H1 (cell line): ENCODE measurements around the gene CNOT6L. TPM values are rescaled to one million over a fixed set of nuclear protein-coding genes. Genes with fewer than 3 reads are reported as not detected.

Experiments
- CTCF ChIA-PET: fragments of 300-600 bp; sonication (Branson Sonifier 250); formaldehyde crosslinking; loops from one replicate; lab custom pipeline; 2021; ENCODE audit not compliant: partially characterized antibody; lab: Charles Lee
- POLR2A ChIA-PET: fragments of 300-600 bp; sonication (Branson Sonifier 250); formaldehyde crosslinking; loops from one replicate; lab custom pipeline; 2021; ENCODE audit warnings: inconsistent platforms; ENCODE audit not compliant: partially characterized antibody; lab: Charles Lee
- DNase-seq, 2 experiments: peaks; one replicate each; pipeline versions ENCODE4 v3.0.0 to v3.0.0-alpha.2; 2010 to 2022; ENCODE audit warnings: low spot score in 2 of 2, low read depth in 1 of 2, mixed read lengths in 1 of 2
- FAIRE-seq: peaks from 2 replicates; lab custom pipeline; 2011; peaks lifted over from hg19 to GRCh38; lab: Jason Lieb, UNC
- H2AFZ ChIP-seq: 2 replicates; pipeline ENCODE4 v1.8.1; 2012; ENCODE audit warnings: low read length, inconsistent platforms
- H2AK5ac ChIP-seq: 2 replicates; pipeline ENCODE4 v1.6.1; 2013; ENCODE audit warnings: low read depth, low read length
- H2BK120ac ChIP-seq: replicated peaks from 2 replicates; pipeline ENCODE3; 2013; ENCODE audit warnings: low read depth, low read length, inconsistent platforms
- H2BK12ac ChIP-seq: 2 replicates; pipeline ENCODE4 v1.6.1; 2013; ENCODE audit warnings: low read depth, low read length
- H2BK15ac ChIP-seq: 2 replicates; pipeline ENCODE4 v1.6.1; 2013; ENCODE audit warnings: low read length
- H2BK20ac ChIP-seq: 2 replicates; pipeline ENCODE4 v1.6.1; 2013; ENCODE audit warnings: low read length
- H2BK5ac ChIP-seq: 2 replicates; pipeline ENCODE4 v1.6.1; 2013; ENCODE audit warnings: low read depth, low read length
- H3K14ac ChIP-seq: 2 replicates; pipeline ENCODE4 v1.6.1; 2013; ENCODE audit warnings: inconsistent platforms; ENCODE audit not compliant: insufficient read length
- H3K18ac ChIP-seq: 2 replicates; pipeline ENCODE4 v1.6.1; 2013; ENCODE audit warnings: low read length; ENCODE audit errors: extremely low read depth
- H3K23ac ChIP-seq: 2 replicates; pipeline ENCODE4 v1.6.1; 2013; ENCODE audit warnings: inconsistent platforms; ENCODE audit not compliant: insufficient read length
- H3K23me2 ChIP-seq: 2 replicates; pipeline ENCODE4 v1.6.1; 2013; ENCODE audit warnings: low read depth, low read length
- H3K27ac ChIP-seq: 2 replicates; pipeline ENCODE4 v1.6.1; 2011; ENCODE audit warnings: low read depth, low read length, inconsistent platforms
- H3K27me3 ChIP-seq, 4 experiments: replicated peaks in 1 of 4; 1 replicate in 1 of 4; 2 replicates in 3 of 4; pipeline versions ENCODE4 v1.6.1 to v1.8.1; 2011 to 2013; ENCODE audit warnings: low read length in 3 of 4, mild to moderate bottlenecking in 3 of 4, inconsistent platforms in 2 of 4, mixed read lengths in 2 of 4, moderate library complexity in 1 of 4; ENCODE audit not compliant: control insufficient read depth in 3 of 4, insufficient read depth in 3 of 4; ENCODE audit errors: extremely low read depth in 1 of 4
- H3K36me3 ChIP-seq, 4 experiments: 2 replicates each; pipeline versions ENCODE4 v1.6.1 to v1.8.1; 2011 to 2013; ENCODE audit warnings: mild to moderate bottlenecking in 4 of 4, low read length in 3 of 4, moderate library complexity in 2 of 4, control low read depth in 1 of 4, inconsistent platforms in 1 of 4; ENCODE audit not compliant: insufficient read depth in 4 of 4, control insufficient read depth in 2 of 4
- H3K4ac ChIP-seq: replicated peaks from 2 replicates; pipeline ENCODE3; 2013; ENCODE audit warnings: low read length, low read depth, mixed read lengths, inconsistent platforms; ENCODE audit not compliant: insufficient read length
- H3K4me1 ChIP-seq, 4 experiments: replicated peaks in 1 of 4; 1 replicate in 1 of 4; 2 replicates in 3 of 4; pipeline versions ENCODE4 v1.6.1 to v1.8.1; 2011 to 2013; ENCODE audit warnings: low read length in 3 of 4, inconsistent platforms in 2 of 4, mixed read lengths in 1 of 4; ENCODE audit not compliant: insufficient read depth in 4 of 4, control insufficient read depth in 3 of 4
- H3K4me2 ChIP-seq, 2 experiments: 2 replicates each; pipeline versions ENCODE4 v1.6.1 to v1.8.1; 2011 to 2013; ENCODE audit warnings: low read depth in 2 of 2, low read length in 2 of 2, control low read depth in 1 of 2, inconsistent platforms in 1 of 2, mild to moderate bottlenecking in 1 of 2; ENCODE audit not compliant: insufficient read depth in 1 of 2
- H3K4me3 ChIP-seq, 4 experiments: fragments of 200-600, 300-600 bp in 1 of 4; sonication (generic), shearing (Covaris generic), sonication (Bioruptor Twin) in 1 of 4; 2 replicates each; pipeline versions ENCODE4 v1.5.1 to v1.8.1; 2011 to 2016; ENCODE audit warnings: low read length in 4 of 4, low read depth in 3 of 4, control low read depth in 2 of 4, inconsistent platforms in 2 of 4, mild to moderate bottlenecking in 2 of 4, mixed read lengths in 1 of 4, moderate library complexity in 1 of 4; ENCODE audit not compliant: insufficient read depth in 2 of 4; ENCODE audit errors: extremely low read depth in 1 of 4
- H3K56ac ChIP-seq: replicated peaks from 2 replicates; pipeline ENCODE3; 2013; ENCODE audit warnings: low read depth, mild to moderate bottlenecking, mixed read lengths, low read length, inconsistent platforms; ENCODE audit not compliant: insufficient read length
- H3K79me1 ChIP-seq: 2 replicates; pipeline ENCODE4 v1.6.1; 2013; ENCODE audit warnings: low read depth, low read length, control low read depth
- H3K79me2 ChIP-seq, 2 experiments: 2 replicates each; pipeline versions ENCODE4 v1.6.1 to v1.8.1; 2012 to 2013; ENCODE audit warnings: low read length in 2 of 2, mild to moderate bottlenecking in 2 of 2, inconsistent platforms in 1 of 2; ENCODE audit not compliant: insufficient read depth in 2 of 2, control insufficient read depth in 1 of 2
- H3K9ac ChIP-seq, 4 experiments: replicated peaks in 1 of 4; 1 replicate in 1 of 4; 2 replicates in 3 of 4; pipeline versions ENCODE4 v1.6.1 to v1.8.1; 2011 to 2013; ENCODE audit warnings: low read depth in 3 of 4, low read length in 3 of 4, control low read depth in 2 of 4, mild to moderate bottlenecking in 2 of 4, moderate library complexity in 2 of 4, inconsistent platforms in 1 of 4; ENCODE audit errors: extremely low read depth in 1 of 4
- H3K9me3 ChIP-seq, 2 experiments: 2 replicates each; pipeline versions ENCODE4 v1.6.1 to v1.8.1; 2012 to 2013; ENCODE audit warnings: mild to moderate bottlenecking in 2 of 2, moderate library complexity in 2 of 2, control low read depth in 1 of 2, inconsistent platforms in 1 of 2, low read depth in 1 of 2, low read length in 1 of 2, mixed read lengths in 1 of 2; ENCODE audit not compliant: insufficient read depth in 2 of 2
- H4K20me1 ChIP-seq, 2 experiments: replicated peaks in 1 of 2; 2 replicates each; pipeline versions ENCODE3 to v1.8.1; 2011 to 2013; ENCODE audit warnings: inconsistent platforms in 2 of 2, low read length in 2 of 2, mild to moderate bottlenecking in 1 of 2; ENCODE audit not compliant: insufficient read depth in 2 of 2, control insufficient read depth in 1 of 2
- H4K5ac ChIP-seq: 2 replicates; pipeline ENCODE4 v1.6.1; 2013; ENCODE audit warnings: low read length, low read depth, mixed read lengths, inconsistent platforms; ENCODE audit not compliant: insufficient read length
- H4K8ac ChIP-seq: 2 replicates; pipeline ENCODE4 v1.8.0; 2013; ENCODE audit warnings: mild to moderate bottlenecking, moderate library complexity, low read length, inconsistent platforms; ENCODE audit not compliant: insufficient read depth; ENCODE audit errors: extremely low read depth
- H4K91ac ChIP-seq: replicated peaks from 2 replicates; pipeline ENCODE3; 2013; ENCODE audit warnings: low read length, mixed read lengths, inconsistent platforms; ENCODE audit not compliant: insufficient read length
- BACH1 ChIP-seq: IDR thresholded peaks from 2 replicates; pipeline ENCODE4 v1.6.1; 2012; ENCODE audit warnings: low read length, improper control_type of control experiment
- BRCA1 ChIP-seq: IDR thresholded peaks from 2 replicates; pipeline ENCODE4 v1.6.1; 2012; ENCODE audit warnings: low read depth, low read length, improper control_type of control experiment
- CBX5 ChIP-seq: fragments of 300-800, 300-1000 bp; sonication (generic); IDR thresholded peaks from 2 replicates; pipeline ENCODE4 v1.7.1; 2016; ENCODE audit warnings: antibody characterized with exemption, low read length, low read depth
- GABPA ChIP-seq: IDR thresholded peaks from 2 replicates; pipeline ENCODE4 v1.6.1; 2011; ENCODE audit warnings: mild to moderate bottlenecking, low read length, moderate library complexity, borderline replicate concordance; ENCODE audit not compliant: insufficient read depth
- JUN ChIP-seq: IDR thresholded peaks from 2 replicates; pipeline ENCODE4 v1.6.1; 2011; ENCODE audit warnings: low read depth, mild to moderate bottlenecking, improper control_type of control experiment, low read length
- POU5F1 ChIP-seq: IDR thresholded peaks from 2 replicates; pipeline ENCODE4 v1.6.1; 2011; ENCODE audit warnings: low read depth, mild to moderate bottlenecking, low read length, moderate library complexity
- SIRT6 ChIP-seq: IDR thresholded peaks from one replicate; pipeline ENCODE4 v1.7.1; 2012; ENCODE audit warnings: low read length, inconsistent platforms
- TAF7 ChIP-seq: optimal IDR thresholded peaks from 2 replicates; pipeline ENCODE3; 2011; ENCODE audit warnings: low read depth, mild to moderate bottlenecking, inconsistent platforms, low read length, moderate library complexity, borderline replicate concordance
- ZNF274 ChIP-seq: IDR thresholded peaks from 2 replicates; pipeline ENCODE4 v1.7.0; 2012; ENCODE audit warnings: low read length, borderline replicate concordance; ENCODE audit errors: extremely low read depth
- WGBS, 2 experiments: shearing (Covaris generic) in 1 of 2; methylation state at CpG; one replicate each; pipeline versions ENCODE4 v1.1.6 to v1.1.7; 2013 to 2015; ENCODE audit warnings: low lambda C conversion rate in 2 of 2, mixed read lengths in 2 of 2, inconsistent platforms in 1 of 2, low coverage in 1 of 2, missing lambda C conversion rate in 1 of 2; ENCODE audit not compliant: insufficient replicate concordance in 2 of 2, insufficient coverage in 1 of 2, insufficient read length in 1 of 2; ENCODE audit errors: extremely low coverage in 1 of 2, missing lambda C conversion rate in 1 of 2; 5-methylcytosine and 5-hydroxymethylcytosine counted together
- polyA plus RNA-seq, 7 experiments: library from polyadenylated mRNA; depleted of rRNA in 3 of 7; stranded (reverse) in 5 of 7; unstranded in 2 of 7; fragments of >200 nt in 5 of 7; fragments of 200-250 nt in 2 of 7; gene quantifications; 1 replicate in 5 of 7; 2 replicates in 1 of 7; 4 replicates in 1 of 7; pipeline versions ENCODE4 v1.2.1 to v1.2.3, GENCODE V29; 2011 to 2013; ENCODE audit warnings: missing spikeins in 2 of 7, mixed read lengths in 2 of 7
- total RNA-seq: library from RNA; stranded (reverse); fragmentation: NEBNext Ultra II Directional; extraction: Animal tissue kit (Norgen Biotek cat#: 25700); gene quantifications from 2 replicates; pipeline ENCODE4 v1.2.1, GENCODE V29; 2021
- TF ChIP-seq, protein P1 (sequence below), 3 experiments: IDR thresholded peaks; 1 replicate in 2 of 3; 2 replicates in 1 of 3; pipeline versions ENCODE4 v1.5.1 to v1.6.1; 2011; ENCODE audit warnings: low read length in 3 of 3, mild to moderate bottlenecking in 3 of 3, inconsistent platforms in 2 of 3, low read depth in 1 of 3, moderate library complexity in 1 of 3; ENCODE audit not compliant: insufficient read depth in 1 of 3; ENCODE audit errors: control extremely low read depth in 1 of 3
- TF ChIP-seq, protein P2 (sequence below): IDR thresholded peaks from 2 replicates; pipeline ENCODE4 v1.6.1; 2012; ENCODE audit warnings: low read length, inconsistent platforms

CNOT6L gene
- total and polyA plus RNA-seq, 2 of the 8 experiments (the other 6 are each of a cell fraction or from before 2014, with no cell fraction given) = 2.0 to 22.4 TPM

DNA sequence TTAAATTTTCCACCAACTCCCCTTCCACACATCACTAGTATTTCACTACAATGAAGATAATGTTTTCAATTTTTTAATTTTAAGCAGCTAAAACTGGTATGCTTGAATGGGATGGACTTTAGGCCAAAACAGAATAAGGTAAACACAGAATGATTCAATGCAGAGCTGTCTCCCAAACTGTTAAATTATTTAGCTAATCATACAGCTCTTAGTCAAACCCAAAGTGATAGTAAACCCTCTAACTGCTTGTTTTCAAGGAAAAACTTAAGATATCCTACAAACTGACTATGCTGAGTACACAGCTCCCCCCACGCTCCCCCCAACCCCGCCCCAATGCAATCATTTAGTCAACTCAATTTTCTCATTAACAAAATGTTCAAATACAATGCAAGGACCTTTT is 30.2 kb downstream of the CNOT6L start:
- 78% methylated on average over 2 of the region's 2 CpGs; no CpG with 5 or more reads in 1 of the 2 experiments for WGBS, 2 experiments
- CTCF ChIA-PET = no interaction called here
- TF ChIP-seq, protein P1, sequence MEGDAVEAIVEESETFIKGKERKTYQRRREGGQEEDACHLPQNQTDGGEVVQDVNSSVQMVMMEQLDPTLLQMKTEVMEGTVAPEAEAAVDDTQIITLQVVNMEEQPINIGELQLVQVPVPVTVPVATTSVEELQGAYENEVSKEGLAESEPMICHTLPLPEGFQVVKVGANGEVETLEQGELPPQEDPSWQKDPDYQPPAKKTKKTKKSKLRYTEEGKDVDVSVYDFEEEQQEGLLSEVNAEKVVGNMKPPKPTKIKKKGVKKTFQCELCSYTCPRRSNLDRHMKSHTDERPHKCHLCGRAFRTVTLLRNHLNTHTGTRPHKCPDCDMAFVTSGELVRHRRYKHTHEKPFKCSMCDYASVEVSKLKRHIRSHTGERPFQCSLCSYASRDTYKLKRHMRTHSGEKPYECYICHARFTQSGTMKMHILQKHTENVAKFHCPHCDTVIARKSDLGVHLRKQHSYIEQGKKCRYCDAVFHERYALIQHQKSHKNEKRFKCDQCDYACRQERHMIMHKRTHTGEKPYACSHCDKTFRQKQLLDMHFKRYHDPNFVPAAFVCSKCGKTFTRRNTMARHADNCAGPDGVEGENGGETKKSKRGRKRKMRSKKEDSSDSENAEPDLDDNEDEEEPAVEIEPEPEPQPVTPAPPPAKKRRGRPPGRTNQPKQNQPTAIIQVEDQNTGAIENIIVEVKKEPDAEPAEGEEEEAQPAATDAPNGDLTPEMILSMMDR (IDR thresholded peaks at IDR 0.05; ENCODE audit: control extremely low read depth in 1 of 3, insufficient read depth in 1 of 3, low read depth in 1 of 3, low read length in 3 of 3) = no peak
- TF ChIP-seq POU5F1 (no peak), BACH1 (no peak), SIRT6 (no peak), CBX5 (no peak), TAF7 (no peak), ZNF274 (no peak), JUN (no peak), BRCA1 (no peak), GABPA (no peak)
- TF ChIP-seq, protein P2, sequence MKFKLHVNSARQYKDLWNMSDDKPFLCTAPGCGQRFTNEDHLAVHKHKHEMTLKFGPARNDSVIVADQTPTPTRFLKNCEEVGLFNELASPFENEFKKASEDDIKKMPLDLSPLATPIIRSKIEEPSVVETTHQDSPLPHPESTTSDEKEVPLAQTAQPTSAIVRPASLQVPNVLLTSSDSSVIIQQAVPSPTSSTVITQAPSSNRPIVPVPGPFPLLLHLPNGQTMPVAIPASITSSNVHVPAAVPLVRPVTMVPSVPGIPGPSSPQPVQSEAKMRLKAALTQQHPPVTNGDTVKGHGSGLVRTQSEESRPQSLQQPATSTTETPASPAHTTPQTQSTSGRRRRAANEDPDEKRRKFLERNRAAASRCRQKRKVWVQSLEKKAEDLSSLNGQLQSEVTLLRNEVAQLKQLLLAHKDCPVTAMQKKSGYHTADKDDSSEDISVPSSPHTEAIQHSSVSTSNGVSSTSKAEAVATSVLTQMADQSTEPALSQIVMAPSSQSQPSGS = no peak

More for the DNA sequence above, 30.2 kb downstream of the CNOT6L start:
- H3K4me2 ChIP-seq = no peak overlapping the region
- H3K18ac ChIP-seq = no peak overlapping the region
- H4K8ac ChIP-seq = no peak overlapping the region
- H3K9me3 ChIP-seq = no peaks in the 10 kb centered on the region
- no peak overlapping the region for H4K5ac ChIP-seq
- no peaks in the 10 kb centered on the region for H3K27me3 ChIP-seq
- no peaks in the 10 kb centered on the region for H4K20me1 ChIP-seq
- H3K9ac ChIP-seq = no peak overlapping the region
- no peak overlapping the region for H3K56ac ChIP-seq
- H2AK5ac ChIP-seq = no peak overlapping the region
- no peak overlapping the region for H4K91ac ChIP-seq
- H3K79me1 ChIP-seq = no peaks in the 10 kb centered on the region; the same call in 1 of the 2 replicates
- POLR2A ChIA-PET = no interaction called here
- H3K14ac ChIP-seq = no peak overlapping the region
- H3K4ac ChIP-seq = no peak overlapping the region
- no peak overlapping the region for H3K23ac ChIP-seq
- H3K4me1 ChIP-seq = no peaks in the 10 kb centered on the region
- no peaks in the 10 kb centered on the region for H3K36me3 ChIP-seq
- H2AFZ ChIP-seq = no peak overlapping the region
- FAIRE-seq (no peak), DNase-seq (no peak)
- H3K23me2 ChIP-seq = no peaks in the 10 kb centered on the region; the same call in 1 of the 2 replicates
- no peak overlapping the region for H2BK12ac ChIP-seq
- no peak overlapping the region for H2BK20ac ChIP-seq
- no peak overlapping the region for H3K27ac ChIP-seq
- no peaks in the 10 kb centered on the region for H3K79me2 ChIP-seq
- no peak overlapping the region for H2BK120ac ChIP-seq
- H3K4me3 ChIP-seq = no peak overlapping the region
- no peak overlapping the region for H2BK15ac ChIP-seq
- H2BK5ac ChIP-seq = no peak overlapping the region
